ENCODE data around the gene PFN3.

DNA sequence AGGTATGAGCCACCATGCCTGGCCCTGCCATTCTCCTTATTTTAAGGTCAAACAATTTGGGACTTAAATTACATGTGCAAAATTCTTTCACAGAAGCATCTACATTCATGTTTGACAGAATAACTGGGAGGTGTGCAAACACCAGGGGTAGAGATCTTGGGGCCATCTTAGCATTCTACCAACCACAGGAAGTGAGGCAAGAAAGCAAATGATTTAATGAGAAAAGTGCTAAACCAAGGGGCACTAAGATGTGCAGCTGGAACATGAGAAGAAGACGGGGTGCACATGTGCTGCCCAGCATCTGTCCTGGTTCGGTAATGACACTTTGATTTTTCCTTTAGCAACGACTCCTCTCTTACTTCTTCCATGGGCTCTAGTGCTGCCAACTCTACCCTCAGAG lies 10.1 kb upstream of the PFN3 start:
- TF ChIP-seq FOXM1 (CRISPR knock-in tag; IDR thresholded peaks at IDR 0.05) (no peak), ONECUT2 (CRISPR knock-in tag; IDR thresholded peaks at IDR 0.05) (no peak), MTF2 (CRISPR knock-in tag; IDR thresholded peaks at IDR 0.05; ENCODE audit: borderline replicate concordance) (no peak), ZNF660 (CRISPR knock-in tag; IDR thresholded peaks at IDR 0.05; ENCODE audit: borderline replicate concordance, low read depth) (no peak), HNRNPLL (IDR thresholded peaks at IDR 0.05; ENCODE audit: low read depth, low read length, poor library complexity, severe bottlenecking) (no peak), NBN (conservative IDR thresholded peaks at IDR 0.05) (no peak), NCOA1 (CRISPR knock-in tag; IDR thresholded peaks at IDR 0.05) (no peak), ZNF260 (CRISPR knock-in tag; IDR thresholded peaks at IDR 0.05; ENCODE audit: borderline replicate concordance, low read depth) (no peak), ARHGAP35 (CRISPR knock-in tag; IDR thresholded peaks at IDR 0.05; ENCODE audit: borderline replicate concordance) (no peak)
- TF ChIP-seq, protein P1, sequence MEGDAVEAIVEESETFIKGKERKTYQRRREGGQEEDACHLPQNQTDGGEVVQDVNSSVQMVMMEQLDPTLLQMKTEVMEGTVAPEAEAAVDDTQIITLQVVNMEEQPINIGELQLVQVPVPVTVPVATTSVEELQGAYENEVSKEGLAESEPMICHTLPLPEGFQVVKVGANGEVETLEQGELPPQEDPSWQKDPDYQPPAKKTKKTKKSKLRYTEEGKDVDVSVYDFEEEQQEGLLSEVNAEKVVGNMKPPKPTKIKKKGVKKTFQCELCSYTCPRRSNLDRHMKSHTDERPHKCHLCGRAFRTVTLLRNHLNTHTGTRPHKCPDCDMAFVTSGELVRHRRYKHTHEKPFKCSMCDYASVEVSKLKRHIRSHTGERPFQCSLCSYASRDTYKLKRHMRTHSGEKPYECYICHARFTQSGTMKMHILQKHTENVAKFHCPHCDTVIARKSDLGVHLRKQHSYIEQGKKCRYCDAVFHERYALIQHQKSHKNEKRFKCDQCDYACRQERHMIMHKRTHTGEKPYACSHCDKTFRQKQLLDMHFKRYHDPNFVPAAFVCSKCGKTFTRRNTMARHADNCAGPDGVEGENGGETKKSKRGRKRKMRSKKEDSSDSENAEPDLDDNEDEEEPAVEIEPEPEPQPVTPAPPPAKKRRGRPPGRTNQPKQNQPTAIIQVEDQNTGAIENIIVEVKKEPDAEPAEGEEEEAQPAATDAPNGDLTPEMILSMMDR (CRISPR knock-in tag; IDR thresholded peaks at IDR 0.05): no peak
- TF ChIP-seq, protein P2, sequence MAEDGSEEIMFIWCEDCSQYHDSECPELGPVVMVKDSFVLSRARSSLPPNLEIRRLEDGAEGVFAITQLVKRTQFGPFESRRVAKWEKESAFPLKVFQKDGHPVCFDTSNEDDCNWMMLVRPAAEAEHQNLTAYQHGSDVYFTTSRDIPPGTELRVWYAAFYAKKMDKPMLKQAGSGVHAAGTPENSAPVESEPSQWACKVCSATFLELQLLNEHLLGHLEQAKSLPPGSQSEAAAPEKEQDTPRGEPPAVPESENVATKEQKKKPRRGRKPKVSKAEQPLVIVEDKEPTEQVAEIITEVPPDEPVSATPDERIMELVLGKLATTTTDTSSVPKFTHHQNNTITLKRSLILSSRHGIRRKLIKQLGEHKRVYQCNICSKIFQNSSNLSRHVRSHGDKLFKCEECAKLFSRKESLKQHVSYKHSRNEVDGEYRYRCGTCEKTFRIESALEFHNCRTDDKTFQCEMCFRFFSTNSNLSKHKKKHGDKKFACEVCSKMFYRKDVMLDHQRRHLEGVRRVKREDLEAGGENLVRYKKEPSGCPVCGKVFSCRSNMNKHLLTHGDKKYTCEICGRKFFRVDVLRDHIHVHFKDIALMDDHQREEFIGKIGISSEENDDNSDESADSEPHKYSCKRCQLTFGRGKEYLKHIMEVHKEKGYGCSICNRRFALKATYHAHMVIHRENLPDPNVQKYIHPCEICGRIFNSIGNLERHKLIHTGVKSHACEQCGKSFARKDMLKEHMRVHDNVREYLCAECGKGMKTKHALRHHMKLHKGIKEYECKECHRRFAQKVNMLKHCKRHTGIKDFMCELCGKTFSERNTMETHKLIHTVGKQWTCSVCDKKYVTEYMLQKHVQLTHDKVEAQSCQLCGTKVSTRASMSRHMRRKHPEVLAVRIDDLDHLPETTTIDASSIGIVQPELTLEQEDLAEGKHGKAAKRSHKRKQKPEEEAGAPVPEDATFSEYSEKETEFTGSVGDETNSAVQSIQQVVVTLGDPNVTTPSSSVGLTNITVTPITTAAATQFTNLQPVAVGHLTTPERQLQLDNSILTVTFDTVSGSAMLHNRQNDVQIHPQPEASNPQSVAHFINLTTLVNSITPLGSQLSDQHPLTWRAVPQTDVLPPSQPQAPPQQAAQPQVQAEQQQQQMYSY (CRISPR knock-in tag; IDR thresholded peaks at IDR 0.05): no peak

All from HepG2 (cell line).